LoVo (cell line): ENCODE data around the gene OSBP.

Experiments
- DNase-seq: peaks from one replicate; pipeline ENCODE4 v3.0.0-alpha.2; 2016; ENCODE audit warnings: low spot score

OSBP gene

GRCh38 chr11:59607703-59608454, 7.7 kb downstream of the OSBP start:
- no peak for DNase-seq

GRCh38 chr11:59602432-59602831, 13.1 kb downstream of the OSBP start:
- no peak for DNase-seq

- DNase-seq, result no peak
These were observed 13.8 kb downstream of the OSBP start for GRCh38 chr11:59601788-59602187.

- no peak for DNase-seq
These were observed 14.9 kb downstream of the OSBP start for GRCh38 chr11:59600636-59601035.

GRCh38 chr11:59600234-59600633, 15.3 kb downstream of the OSBP start:
- DNase-seq, result no peak

- no peak for DNase-seq
These were observed 16.6 kb downstream of the OSBP start for GRCh38 chr11:59598961-59599360.

GRCh38 chr11:59584294-59584693, 31.3 kb downstream of the OSBP start:
- no peak for DNase-seq

- no peak for DNase-seq
These were observed 33.6 kb downstream of the OSBP start for GRCh38 chr11:59582006-59582405.

- DNase-seq, result no peak
These were observed 37.2 kb downstream of the OSBP start for GRCh38 chr11:59578369-59578768.

GRCh38 chr11:59575505-59575904, 40.1 kb downstream of the OSBP start:
- DNase-seq, result no peak

GRCh38 chr11:59574932-59575502, 40.6 kb downstream of the OSBP start:
- DNase-seq, result no peak

GRCh38 chr11:59574467-59574866, 41.1 kb downstream of the OSBP start:
- DNase-seq, result no peak

GRCh38 chr11:59573216-59573615, 42.4 kb downstream of the OSBP start:
- no peak for DNase-seq

GRCh38 chr11:59572091-59572490, 43.5 kb downstream of the OSBP start:
- no peak for DNase-seq

GRCh38 chr11:59562292-59562691, 53.3 kb downstream of the OSBP start:
- no peak for DNase-seq

GRCh38 chr11:59560702-59561473, 54.7 kb downstream of the OSBP start:
- peak; percentile 88 for DNase-seq

GRCh38 chr11:59560290-59560701, 55.3 kb downstream of the OSBP start:
- DNase-seq, result peak; percentile 52

GRCh38 chr11:59559886-59560285, 55.7 kb downstream of the OSBP start:
- DNase-seq, result no peak

GRCh38 chr11:59558270-59558643, 57.3 kb downstream of the OSBP start:
- no peak for DNase-seq

- DNase-seq, result no peak
These were observed 58.6 kb downstream of the OSBP start for GRCh38 chr11:59556917-59557348.

GRCh38 chr11:59556115-59556916, 59.3 kb downstream of the OSBP start:
- peak; percentile 46 for DNase-seq

- DNase-seq, result no peak
These were observed 59.9 kb downstream of the OSBP start for GRCh38 chr11:59555601-59556114.
